Inflammatory macrophage (primary cell): ENCODE measurements around the gene HSD17B12.

Experiments used
- DNase-seq, 2 donors: peaks; one replicate each; pipeline ENCODE4 v3.0.0-alpha.2; 2020 to 2022

HSD17B12 gene

DNA sequence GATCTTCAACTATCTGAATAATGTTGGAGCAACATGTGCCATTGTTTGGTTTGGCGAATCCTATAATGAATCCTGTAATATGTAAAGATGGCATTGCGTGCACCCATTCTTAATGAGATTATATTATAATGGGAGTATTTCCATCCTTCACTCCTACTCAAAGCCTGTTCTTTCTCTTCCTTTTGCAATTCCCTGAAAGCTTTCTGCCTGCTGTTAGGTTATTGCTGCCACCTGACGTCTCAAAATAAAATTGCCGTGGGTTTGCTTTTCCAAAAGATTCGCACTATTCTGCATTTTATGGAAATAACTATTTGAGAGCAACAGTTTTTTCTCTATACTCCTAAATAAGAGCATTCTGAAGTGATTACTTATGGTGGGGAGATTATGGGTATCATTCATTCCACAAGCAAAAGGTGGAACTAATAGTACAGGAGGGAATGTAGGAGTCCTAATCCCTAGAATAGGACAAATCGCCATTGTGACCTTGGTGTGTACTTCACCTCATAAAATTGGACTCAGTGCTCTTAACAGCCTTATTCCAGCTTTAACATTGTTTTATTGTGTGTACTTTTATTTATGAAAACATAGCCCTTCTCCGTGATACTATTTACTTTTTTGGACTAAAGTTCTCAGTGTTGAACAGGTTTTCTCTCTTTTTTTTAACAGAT, 130.5 kb downstream of the HSD17B12 start:
- no peak for DNase-seq

DNA sequence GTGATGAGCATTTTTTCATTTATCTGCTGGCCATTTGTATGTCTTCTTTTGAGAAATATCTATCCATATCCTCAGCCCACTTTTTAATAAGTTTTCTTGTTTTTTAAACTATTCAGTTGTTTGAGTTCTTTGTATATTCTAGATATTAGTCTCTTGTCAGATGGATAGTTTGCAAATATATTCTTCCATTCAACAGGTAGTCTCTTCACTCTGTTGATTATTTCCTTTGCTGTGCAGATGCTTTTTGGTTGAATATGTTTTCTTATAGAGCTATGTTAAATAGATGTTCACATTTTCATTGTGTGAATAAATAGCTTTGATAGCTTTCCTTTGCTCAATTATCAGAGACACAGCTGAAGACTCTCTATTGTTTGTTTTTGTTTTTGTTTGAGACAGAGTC, 131.9 kb downstream of the HSD17B12 start:
- no peak for DNase-seq

DNA sequence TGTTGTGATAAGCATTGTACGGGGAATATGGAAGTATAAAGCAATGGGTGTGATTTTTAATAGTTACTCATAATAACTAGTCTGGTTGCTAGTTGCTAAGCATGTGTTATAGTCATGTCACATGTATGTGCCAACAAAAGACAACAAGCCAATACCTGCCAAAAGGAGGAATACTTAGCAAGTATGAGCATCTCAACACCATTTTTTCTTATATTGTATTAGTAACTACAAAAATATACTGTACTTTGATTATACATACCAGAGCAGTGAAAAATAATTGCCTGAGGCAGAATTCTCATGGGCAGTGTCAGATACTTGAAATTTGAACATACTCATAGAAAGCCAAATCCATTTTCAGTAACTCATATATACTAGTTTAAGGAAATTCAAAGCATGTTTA, 137.7 kb downstream of the HSD17B12 start:
- no peak for DNase-seq

DNA sequence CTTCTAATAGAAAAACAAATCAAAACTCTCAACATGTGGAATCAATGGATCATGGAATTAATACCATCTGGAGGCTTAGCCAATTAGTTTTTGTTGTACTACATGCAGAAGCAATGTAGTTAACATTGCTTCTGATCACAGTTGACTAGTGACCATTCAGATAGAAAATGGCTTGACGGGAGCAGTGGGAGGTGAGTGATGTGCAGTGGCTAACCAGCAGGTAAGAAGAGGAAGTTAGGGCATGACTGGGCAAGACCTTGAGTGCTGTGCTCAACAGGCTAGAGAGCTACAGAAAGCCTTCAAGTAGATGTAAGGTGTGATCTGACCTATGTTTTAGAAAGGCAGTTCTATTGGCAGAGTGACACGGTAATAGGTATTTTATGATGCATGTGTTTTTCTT, 139.4 kb downstream of the HSD17B12 start:
- no peak for DNase-seq

DNA sequence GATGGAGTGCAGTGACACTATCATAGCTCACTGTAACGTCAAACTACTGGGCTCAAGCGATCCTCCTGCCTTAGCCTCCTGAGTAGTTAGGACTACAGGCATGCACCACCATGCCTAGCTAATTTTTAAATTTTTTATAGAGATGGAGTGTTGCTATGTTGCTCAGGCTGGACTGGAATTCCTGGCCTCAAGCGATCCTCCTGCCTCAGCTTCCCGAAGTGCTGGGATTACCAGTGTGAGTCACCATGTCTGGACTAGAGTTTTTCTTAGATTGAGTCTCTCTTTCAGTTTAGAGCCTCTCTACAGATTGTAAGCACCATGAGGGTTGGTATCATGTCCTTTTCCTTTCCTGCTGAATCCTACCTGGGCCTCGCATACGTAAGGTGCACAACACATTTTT, 142.8 kb downstream of the HSD17B12 start:
- DNase-seq: no peak

DNA sequence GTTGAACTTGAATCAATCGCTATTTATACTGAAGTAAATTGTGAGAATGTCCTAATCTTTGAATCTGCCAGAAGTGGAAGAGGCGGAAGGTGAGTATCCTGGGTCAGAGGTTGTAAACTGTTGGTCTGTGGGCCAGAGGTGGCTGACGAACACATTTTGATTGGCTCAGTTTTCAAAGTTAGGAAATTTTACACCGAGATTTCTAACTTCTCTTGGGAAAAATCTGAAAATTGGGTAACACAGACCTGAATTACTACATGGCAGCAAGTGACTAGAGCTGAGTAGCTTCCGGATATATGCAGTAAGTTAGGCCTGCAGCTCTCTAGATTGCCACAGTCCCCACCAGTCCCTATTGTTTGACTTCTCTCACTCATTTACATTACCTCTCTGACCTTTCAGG, 143.3 kb downstream of the HSD17B12 start:
- no peak for DNase-seq

DNA sequence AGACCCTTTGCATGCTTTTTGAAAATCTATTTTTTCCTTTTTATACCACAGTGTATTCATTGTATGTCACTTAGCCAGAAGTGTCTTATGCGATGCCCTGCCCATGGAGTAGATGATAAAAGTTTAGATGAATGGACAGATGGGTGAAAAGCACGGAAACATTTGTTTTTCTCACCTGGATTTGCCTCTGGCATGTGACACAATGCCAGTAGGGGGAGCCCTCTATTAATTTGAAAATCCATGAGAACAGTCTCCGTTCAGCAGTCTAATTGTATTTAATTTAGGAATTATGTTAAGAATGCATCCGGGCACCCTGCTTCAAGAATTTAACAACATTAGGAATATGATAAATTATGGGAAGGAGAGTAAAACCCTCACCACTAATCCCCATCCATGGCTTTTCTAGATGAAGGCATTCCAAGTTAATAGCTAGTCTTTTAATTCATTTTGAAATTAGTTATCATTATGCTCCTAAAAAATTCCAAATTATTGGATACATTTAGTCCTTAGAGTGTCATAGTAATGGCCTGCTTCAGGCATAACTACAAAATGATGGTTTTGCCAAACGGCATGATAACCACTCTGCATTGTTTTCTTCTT, 144.8 kb downstream of the HSD17B12 start:
- peak in 1 of 2 donors; percentile 8 for DNase-seq

DNA sequence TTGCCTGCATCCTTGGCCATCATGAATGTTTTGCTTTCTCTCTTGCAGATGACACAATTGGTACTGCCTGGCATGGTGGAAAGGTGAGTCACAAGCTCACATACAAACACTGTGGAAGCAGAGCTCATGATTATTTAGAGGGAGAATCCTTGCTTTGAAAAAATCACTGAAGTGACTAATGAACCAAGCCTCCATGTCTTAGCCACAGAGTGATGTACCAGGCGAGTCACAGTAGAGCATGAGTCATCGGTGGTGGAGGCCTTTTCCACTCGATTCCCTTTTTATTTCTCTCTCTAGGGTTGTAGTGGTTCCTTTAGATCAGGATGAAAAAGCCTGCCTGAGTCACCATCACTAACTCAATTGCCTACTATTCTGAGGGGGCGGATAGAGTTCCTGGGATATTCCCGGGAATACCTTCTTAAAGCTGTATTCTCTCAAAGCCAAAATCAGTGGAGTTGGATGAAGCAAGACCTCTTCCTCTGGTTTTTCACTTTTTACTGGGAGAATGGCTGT, 150.4 kb downstream of the HSD17B12 start:
- DNase-seq: peak; percentile 56 to 72

DNA sequence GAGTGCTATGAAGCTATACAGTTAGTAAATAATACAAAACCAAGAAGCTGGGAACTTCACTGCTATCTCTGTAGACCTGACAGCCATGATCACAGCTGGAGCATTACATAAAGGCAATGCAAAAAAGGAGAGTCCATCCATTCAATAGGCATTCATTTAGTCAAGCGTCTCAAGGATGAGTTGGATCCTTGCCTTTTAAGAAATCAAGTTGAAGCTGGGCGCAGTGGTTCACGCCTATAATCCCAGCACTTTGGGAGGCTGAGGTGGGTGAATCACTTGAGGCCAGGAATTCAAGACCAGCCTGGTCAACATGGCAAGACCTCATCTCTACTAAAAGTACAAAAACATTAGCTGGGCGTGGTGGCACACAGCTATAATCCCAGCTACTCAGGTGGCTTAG, 152.0 kb downstream of the HSD17B12 start:
- DNase-seq: no peak

DNA sequence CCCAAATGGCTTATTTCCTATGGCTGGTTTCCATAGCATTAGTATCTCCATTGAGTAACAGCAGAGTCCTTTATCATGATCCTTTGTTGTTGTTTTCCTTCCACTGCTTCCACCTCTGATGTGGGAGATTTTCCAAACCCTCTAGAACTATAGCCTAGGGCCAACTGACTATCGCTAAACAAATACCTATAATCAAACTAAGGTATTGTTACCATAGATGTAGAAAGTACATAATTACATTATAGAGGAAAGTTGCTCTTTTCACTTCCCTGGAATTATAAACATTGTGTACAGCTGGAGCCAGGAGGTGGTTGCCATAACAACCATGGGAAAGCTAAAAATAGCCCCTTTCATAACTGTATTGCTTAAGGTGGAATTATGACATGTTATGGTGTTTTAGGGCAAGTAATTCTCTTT, 153.1 kb downstream of the HSD17B12 start:
- peak; percentile 28 to 30 for DNase-seq

DNA sequence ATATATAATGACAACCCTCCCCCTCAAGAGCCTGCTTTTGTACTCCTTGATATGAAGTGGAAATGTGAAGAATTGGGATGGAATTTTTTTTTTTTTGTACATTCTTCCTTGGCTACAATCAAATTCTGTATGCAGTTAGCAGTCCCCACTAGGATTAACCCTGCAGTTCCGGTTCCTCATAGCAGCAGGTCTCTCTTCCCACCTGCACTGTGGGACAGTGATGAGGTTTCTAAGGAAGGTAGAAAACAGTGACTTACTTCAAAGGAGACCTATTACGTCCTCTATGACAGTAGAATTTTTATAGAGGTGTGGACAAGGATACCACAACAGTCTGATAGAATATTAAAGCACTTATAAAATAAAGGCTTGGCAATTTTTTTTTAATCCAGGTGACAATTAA, 153.7 kb downstream of the HSD17B12 start:
- no peak for DNase-seq

DNA sequence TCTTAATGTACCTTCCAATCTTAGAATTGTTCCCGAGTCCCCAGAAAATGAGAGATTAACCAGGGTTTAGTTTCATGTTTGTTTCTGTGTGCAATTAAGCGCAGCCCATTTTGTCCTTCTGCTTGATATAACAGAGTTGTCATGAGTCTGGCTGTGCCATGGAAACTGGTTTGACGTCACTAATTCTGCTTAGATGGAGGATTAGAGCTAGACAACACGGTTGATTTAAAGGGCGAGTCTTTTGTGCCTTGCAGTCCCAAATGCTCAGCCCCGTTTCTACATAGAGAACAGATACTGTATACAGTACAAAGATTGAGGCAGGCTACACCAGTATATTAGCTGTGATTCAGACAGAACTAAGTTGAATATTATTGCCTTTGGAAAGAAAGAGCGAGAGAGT, 154.6 kb downstream of the HSD17B12 start:
- DNase-seq: no peak

DNA sequence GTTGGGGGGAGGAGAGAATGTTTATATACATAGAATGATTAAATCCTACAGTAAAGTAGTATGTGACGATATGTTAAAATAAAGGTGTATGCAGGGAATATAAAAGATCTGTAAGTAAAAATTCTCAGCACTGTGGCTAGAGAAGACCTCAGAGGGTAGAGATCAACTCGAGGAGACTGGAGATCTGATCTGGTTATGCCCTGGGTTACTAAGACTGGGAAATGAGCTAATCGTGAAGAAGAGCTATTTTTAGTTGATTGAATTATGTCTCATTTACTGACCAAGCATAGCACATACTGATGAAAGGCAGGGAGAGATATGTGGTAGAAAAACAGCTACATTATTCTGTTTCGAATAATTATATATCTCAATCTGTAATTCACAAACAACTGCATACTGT, 157.3 kb downstream of the HSD17B12 start:
- no peak for DNase-seq

DNA sequence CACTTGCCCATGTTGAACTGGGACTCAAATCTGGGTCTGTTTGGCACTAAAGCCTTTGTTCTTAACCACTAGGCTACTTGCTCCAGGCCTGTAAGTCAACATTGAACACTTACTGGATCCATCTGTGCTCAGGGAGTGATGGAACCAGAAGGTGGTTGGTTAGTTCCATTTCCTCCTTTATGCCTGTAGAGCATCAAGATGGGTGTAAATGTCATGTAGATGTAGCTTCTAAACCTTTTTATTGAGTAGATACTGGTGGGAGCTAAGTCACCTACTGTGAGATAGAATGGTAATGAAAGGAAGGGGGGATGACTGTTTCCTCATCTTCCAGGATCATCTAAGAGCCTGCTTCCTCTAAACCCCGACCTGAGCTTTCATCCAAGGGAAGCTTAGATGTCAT, 161.5 kb downstream of the HSD17B12 start:
- DNase-seq: no peak

DNA sequence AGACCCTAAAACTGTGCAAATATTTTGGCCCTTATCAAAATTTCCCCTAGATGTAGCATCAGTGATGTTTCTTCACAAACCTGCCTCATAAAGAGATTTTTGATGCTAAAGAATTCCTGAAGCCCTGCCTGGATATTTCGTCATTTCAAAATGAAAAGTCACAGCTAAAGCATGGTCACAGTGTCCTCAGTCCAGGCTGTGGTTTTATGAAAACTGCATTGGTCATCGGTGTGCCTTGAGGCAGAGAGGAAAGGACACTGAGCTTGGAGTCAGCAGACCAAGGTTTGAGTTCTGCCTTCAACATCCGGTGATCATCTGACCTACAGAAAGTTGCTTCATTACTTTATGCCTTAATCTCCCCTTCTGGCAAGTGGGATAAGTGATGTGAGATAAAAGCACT, 165.3 kb downstream of the HSD17B12 start:
- no peak for DNase-seq

DNA sequence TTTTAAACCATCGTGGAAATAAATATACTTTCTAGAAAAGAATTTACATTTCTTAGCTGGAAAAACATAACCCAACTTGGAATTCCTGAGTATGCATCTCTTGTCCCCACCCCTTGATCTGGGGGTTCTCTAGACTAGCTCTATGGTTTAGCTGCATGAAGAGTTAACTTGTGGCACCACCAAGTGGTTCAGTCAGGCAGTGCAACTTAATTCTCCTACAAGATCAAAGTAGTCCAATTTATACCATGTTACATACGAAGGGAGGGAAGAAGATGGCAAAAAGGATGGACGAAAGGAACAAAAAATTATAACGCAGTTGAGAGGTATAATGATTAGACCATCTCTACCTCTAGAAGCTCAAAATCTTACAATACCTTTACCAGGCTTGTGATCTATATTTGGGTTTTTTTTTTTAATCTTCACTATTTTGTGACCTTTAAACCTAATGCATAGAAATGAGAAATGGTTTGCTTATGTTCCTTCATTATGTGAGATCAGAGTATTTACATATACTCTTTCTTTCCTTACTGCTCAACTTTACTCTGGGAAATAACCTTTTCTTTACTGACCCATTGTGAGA, 171.6 kb downstream of the HSD17B12 start:
- peak; percentile 63 to 64 for DNase-seq

DNA sequence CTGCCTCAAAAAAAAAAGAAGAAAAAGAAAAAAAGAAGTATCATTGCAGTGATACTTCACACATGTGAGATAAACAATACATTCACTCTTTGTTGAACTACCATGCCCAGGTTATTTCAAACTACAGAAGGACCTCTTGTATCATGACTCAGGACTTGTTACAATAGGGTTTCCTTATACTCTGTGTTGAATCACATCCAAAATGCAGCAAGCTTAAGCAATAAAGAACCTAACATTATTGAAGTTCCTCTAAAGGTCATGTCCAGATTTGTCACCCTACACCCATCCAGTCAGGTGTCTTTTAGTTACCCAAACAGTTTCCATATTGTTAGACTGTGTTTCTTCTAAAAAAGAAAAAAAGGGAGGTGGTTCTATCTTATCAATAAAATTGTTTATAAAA, 173.2 kb downstream of the HSD17B12 start:
- DNase-seq: peak; percentile 46 to 52

DNA sequence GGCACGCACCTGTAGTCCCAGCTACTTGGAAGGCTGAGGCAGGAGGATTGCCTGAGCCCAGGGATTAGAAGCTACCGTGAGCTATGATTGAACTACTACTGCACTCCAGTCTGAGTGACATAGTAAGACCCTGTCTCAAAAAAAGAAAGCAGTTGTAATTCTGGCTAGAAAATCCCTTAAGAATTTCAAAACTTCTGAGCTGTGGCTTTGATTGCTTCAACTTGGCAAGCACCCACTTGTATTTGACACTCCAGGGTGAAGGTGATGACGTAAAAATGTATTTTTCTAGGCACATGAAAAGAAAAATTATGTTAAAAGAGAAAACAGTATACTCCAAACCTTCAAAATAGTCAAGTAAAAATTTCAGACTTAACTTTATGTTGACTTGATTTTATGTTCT, 176.5 kb downstream of the HSD17B12 start:
- no peak for DNase-seq

DNA sequence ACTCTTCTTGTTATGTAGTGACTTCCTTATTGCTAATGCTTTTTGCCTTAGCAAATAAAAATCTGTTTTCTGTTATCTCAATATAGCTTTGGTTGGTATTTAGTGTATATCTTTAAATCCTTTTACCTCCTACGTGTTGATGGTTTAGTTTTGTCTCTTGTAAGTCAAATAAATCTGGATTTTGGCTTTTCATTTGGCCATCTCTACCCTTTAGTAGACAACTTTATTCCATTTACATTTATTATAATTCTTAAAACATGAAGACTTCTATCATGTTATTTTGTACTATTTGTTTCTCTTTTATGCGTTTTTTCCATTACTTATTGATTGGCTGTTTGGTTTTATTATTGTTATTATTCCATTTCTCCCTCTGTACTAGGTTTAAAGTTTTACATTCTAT, 180.6 kb downstream of the HSD17B12 start:
- no peak for DNase-seq

DNA sequence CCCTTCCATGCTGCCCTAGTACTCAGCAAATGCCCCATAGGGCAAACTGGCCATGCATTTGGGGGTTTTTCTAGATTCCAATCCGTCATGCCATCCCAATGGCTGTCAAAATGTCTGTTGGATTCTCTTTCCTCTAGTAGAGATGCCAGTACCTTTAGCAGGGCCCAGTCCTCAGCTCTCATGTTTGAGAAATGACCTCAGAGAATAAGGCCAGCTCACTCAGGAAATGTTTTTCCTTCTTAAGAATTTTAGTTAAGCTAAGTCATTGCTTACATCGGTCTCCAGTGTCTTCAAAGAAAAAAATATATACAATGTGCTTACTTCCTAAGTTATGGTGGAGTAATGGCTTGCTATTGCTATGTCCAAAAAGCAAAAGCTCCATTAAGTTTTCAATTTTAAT, 186.0 kb downstream of the HSD17B12 start:
- DNase-seq: no peak

DNA sequence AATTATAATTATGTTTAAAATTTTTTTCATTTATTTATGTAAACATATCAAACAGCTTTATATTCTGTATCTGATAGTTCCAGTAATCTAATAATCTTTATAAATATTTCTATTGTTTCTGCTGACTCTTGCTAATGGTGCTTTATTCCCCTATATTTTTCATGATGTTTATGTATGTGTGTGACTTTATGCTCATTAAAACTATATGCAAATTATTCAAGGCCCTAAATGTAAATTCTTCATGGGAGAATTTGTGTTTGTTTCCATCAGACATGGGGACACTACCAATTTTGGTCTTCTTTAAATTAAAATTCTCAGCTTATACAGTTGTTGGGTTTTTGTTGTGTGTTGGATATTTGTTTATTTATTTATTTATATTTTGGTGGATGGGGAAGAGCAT, 186.4 kb downstream of the HSD17B12 start:
- no peak for DNase-seq

DNA sequence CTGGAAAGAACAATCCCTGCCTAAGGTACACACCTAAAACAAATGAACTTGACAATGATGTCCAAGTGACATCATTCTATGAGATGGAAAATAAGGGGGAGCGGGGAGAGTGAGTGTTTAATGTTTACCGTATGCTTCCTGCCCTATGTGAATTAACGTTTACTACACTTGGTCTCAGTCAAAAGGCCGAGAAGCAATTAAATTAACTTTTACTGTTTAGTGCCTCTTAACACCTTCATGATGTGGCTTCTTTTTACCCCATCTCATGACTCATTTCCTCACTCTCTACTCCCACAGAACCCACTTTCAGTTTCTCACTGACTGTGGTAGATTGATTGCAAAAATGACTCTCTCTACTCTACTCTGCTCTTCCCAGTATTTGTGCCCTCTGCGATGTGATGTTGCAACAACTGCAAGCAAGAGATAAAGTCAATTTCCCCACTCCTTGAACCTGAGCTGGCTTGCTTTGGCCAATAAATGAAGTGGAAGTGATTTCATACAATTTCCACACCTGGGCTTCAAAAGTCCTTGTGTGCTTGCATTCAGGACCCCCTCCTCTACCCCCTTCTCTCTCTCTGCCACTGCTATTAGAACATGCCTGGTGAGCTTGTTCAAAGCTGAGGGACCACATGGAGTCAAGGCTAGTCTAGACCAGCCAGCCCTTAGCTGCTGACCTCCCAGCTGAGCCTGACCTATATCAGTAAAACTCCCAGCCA, 188.5 kb downstream of the HSD17B12 start:
- DNase-seq: peak; percentile 85 to 94

DNA sequence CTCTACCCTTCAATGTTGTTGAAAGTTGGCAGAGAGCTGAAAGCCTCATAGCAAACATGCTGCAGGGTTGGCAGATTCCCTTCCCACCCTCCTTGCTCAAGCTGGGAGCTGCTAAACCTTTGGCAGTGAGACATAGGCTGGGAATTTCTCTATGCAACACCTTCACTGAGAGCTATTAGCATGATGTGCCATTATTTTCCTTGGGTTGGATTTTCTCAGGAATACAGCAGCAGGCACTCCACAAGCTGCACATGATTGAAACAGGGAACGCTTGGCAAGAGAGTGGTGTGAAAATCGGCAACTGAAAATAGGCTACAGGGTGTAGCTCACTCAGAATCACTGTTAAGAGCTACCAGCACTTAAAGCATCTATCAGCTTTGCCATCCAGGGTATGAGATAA, 190.5 kb downstream of the HSD17B12 start:
- DNase-seq: no peak

DNA sequence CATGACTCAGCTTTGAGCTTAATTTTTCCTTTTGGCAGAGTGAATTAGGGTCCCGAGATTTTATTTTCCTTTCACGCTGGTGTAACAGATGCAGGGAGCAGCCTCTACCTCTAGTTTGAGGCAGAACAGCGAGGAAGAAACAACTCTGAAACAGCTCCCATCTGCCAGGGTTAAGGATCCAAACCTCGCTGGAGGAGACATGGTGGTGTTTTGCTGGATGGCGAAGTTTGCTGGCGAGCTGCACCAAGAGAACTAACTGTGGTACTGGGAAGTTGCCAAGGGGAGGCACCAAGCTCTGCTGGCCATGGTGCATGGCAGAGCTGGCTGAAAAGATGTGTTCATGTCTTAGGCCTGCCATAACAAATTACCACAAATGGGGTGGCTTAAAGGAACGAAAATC, 192.5 kb downstream of the HSD17B12 start:
- no peak for DNase-seq
